Neural progenitor cell (in vitro differentiated cells): ENCODE measurements around the gene VPS35L. TPM values are rescaled to one million over a fixed set of nuclear protein-coding genes. Genes with fewer than 3 reads are reported as not detected.

Experiments
- DNase-seq: peaks from one replicate; pipeline ENCODE4 v3.0.0-alpha.2; 2016; ENCODE audit warnings: low spot score
- H2AFZ ChIP-seq: fragments of 200-600 bp; sonication (generic); replicated peaks from 2 replicates; pipeline ENCODE4 v1.6.1; 2016; ENCODE audit warnings: antibody characterized with exemption
- H3F3A ChIP-seq: fragments of 200-600 bp; sonication (generic); 2 replicates; pipeline ENCODE4 v1.6.1; 2016; ENCODE audit warnings: antibody characterized with exemption, low read depth
- H3K27ac ChIP-seq: fragments of 200-600 bp; sonication (generic); 2 replicates; pipeline ENCODE4 v1.5.1; 2016; ENCODE audit warnings: mild to moderate bottlenecking
- H3K27me3 ChIP-seq: fragments of 200-600 bp; sonication (generic); 2 replicates; pipeline ENCODE4 v1.6.1; 2016; ENCODE audit warnings: mild to moderate bottlenecking, moderate library complexity
- H3K36me3 ChIP-seq: fragments of 200-600 bp; sonication (generic); 2 replicates; pipeline ENCODE4 v1.5.1; 2016
- H3K4me1 ChIP-seq: fragments of 200-600 bp; sonication (generic); 2 replicates; pipeline ENCODE4 v1.6.1; 2016; ENCODE audit warnings: mixed run types
- H3K4me2 ChIP-seq: fragments of 200-600 bp; sonication (generic); 2 replicates; pipeline ENCODE4 v1.6.1; 2016
- H3K4me3 ChIP-seq: fragments of 200-600 bp; sonication (generic); 2 replicates; pipeline ENCODE4 v1.5.1; 2016
- H3K79me2 ChIP-seq: fragments of 200-600 bp; sonication (generic); 2 replicates; pipeline ENCODE4 v1.6.1; 2016; ENCODE audit warnings: low read depth
- H3K9ac ChIP-seq: fragments of 200-600 bp; sonication (generic); 2 replicates; pipeline ENCODE4 v1.6.1; 2016
- H3K9me3 ChIP-seq: fragments of 200-600 bp; sonication (generic); 2 replicates; pipeline ENCODE4 v1.5.1; 2016; ENCODE audit warnings: low read depth
- H4K20me1 ChIP-seq: fragments of 200-600 bp; sonication (generic); 2 replicates; pipeline ENCODE4 v1.6.1; 2016; ENCODE audit warnings: low read depth
- H3K27ac Mint-ChIP-seq: 3 replicates; pipeline ENCODE4 v1.8.0; 2021; ENCODE audit warnings: mixed read lengths
- H3K27me3 Mint-ChIP-seq: 2 replicates; pipeline ENCODE4 v1.8.0; 2022; ENCODE audit warnings: low read depth, mild to moderate bottlenecking, inconsistent platforms, moderate library complexity, mixed read lengths; ENCODE audit not compliant: insufficient read depth
- H3K36me3 Mint-ChIP-seq: 3 replicates; pipeline ENCODE4 v1.8.0; 2021; ENCODE audit warnings: mixed read lengths
- H3K4me1 Mint-ChIP-seq: 3 replicates; pipeline ENCODE4 v1.8.0; 2021; ENCODE audit warnings: mixed read lengths
- H3K4me3 Mint-ChIP-seq: 3 replicates; pipeline ENCODE4 v1.8.0; 2021; ENCODE audit warnings: mild to moderate bottlenecking, moderate library complexity, mixed read lengths
- H3K9me3 Mint-ChIP-seq: 3 replicates; pipeline ENCODE4 v1.8.0; 2020; ENCODE audit warnings: mixed read lengths
- EZH2 ChIP-seq: fragments of 200-600 bp; sonication (generic); IDR thresholded peaks from 2 replicates; pipeline ENCODE4 v1.6.1; 2017; ENCODE audit warnings: antibody characterized with exemption, mild to moderate bottlenecking, moderate library complexity
- EZH2phosphoT487 ChIP-seq: fragments of 200-600 bp; sonication (generic); IDR thresholded peaks from 2 replicates; pipeline ENCODE4 v1.6.1; 2017; ENCODE audit warnings: antibody characterized with exemption
- total RNA-seq: library from RNA; depleted of rRNA; stranded (reverse); fragments of >200 nt; gene quantifications from 2 replicates; pipeline ENCODE4 v1.2.3, GENCODE V29; 2015; ENCODE audit warnings: low replicate concordance
- TF ChIP-seq, protein P1 (sequence below): fragments of 200-600 bp; sonication (generic); IDR thresholded peaks from 2 replicates; pipeline ENCODE4 v1.5.1; 2017; ENCODE audit warnings: antibody characterized with exemption, mild to moderate bottlenecking

VPS35L gene
- total RNA-seq, 1 donor from 2014 or later: 57.1 TPM

DNA sequence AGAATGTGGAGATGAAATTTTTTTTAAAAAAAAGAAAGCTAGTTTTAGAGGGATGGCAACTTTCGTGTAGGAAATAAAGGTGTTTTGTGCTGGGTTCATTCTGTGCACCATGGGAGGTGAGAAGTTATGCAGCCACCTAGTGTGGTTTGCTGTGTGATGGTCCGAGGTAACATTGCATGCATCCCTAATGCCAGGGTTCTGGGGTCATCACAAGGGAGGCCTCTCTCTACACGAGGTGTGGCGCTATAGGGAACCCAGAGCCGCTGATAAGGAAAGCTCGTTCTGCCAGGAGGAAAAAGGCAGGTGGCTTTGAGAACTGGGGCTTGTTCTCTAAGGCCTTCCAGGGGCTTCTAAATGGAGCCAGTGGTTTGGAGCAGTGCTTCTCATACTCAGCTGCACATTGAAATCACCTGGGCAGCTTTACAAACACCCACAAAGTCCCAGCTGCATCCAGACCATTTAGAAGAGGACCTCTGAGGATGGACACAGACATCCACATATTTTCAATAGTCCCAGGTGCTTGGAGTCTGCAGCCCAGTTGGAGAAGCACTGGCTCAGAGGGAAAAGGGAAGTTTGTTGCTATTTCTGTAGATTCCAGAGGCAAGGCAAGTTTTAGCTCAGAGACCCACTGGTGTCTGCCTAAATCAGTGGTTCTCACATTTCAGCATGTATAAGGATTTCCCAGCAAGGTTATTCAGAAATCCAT, 43.5 kb downstream of the VPS35L start:
- no peak for TF ChIP-seq EZH2
- TF ChIP-seq, protein P1, sequence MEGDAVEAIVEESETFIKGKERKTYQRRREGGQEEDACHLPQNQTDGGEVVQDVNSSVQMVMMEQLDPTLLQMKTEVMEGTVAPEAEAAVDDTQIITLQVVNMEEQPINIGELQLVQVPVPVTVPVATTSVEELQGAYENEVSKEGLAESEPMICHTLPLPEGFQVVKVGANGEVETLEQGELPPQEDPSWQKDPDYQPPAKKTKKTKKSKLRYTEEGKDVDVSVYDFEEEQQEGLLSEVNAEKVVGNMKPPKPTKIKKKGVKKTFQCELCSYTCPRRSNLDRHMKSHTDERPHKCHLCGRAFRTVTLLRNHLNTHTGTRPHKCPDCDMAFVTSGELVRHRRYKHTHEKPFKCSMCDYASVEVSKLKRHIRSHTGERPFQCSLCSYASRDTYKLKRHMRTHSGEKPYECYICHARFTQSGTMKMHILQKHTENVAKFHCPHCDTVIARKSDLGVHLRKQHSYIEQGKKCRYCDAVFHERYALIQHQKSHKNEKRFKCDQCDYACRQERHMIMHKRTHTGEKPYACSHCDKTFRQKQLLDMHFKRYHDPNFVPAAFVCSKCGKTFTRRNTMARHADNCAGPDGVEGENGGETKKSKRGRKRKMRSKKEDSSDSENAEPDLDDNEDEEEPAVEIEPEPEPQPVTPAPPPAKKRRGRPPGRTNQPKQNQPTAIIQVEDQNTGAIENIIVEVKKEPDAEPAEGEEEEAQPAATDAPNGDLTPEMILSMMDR: no peak
- no peak for TF ChIP-seq EZH2phosphoT487
- Mint-ChIP-seq H3K4me3 (no peak overlapping the region), H3K27me3 (peaks cover 6% of the 10 kb centered on the region), H3K27ac (peak overlapping the region; percentile 34), H3K9me3 (no peaks in the 10 kb centered on the region), H3K4me1 (peaks cover 16% of the 10 kb centered on the region), H3K36me3 (peaks cover 11% of the 10 kb centered on the region)
- Histone ChIP-seq H3K79me2 (no peaks in the 10 kb centered on the region), H3F3A (no peaks in the 10 kb centered on the region), H3K27ac (no peak overlapping the region), H3K4me3 (no peak overlapping the region), H2AFZ (no peak overlapping the region), H3K9ac (no peak overlapping the region), H4K20me1 (no peaks in the 10 kb centered on the region), H3K27me3 (no peaks in the 10 kb centered on the region), H3K36me3 (no peaks in the 10 kb centered on the region), H3K4me1 (no peaks in the 10 kb centered on the region), H3K4me2 (no peak overlapping the region), H3K9me3 (no peaks in the 10 kb centered on the region)
- no peak for DNase-seq

GRCh38 chr16:19599968-19600716, 44.6 kb downstream of the VPS35L start:
- H3F3A ChIP-seq: no peaks in the 10 kb centered on the region
- no peak overlapping the region for H3K4me3 Mint-ChIP-seq
- no peak overlapping the region for H2AFZ ChIP-seq
- no peak for TF ChIP-seq EZH2phosphoT487
- TF ChIP-seq, protein P1: no peak
- no peak for TF ChIP-seq EZH2
- no peaks in the 10 kb centered on the region for H3K9me3 Mint-ChIP-seq
- H3K9ac ChIP-seq: no peak overlapping the region
- peaks cover 9% of the 10 kb centered on the region for H3K36me3 Mint-ChIP-seq
- H3K27ac Mint-ChIP-seq: peak overlapping the region; percentile 29
- H4K20me1 ChIP-seq: no peaks in the 10 kb centered on the region
- no peaks in the 10 kb centered on the region for H3K9me3 ChIP-seq
- H3K27me3 Mint-ChIP-seq: peaks cover 6% of the 10 kb centered on the region
- H3K27ac ChIP-seq: no peak overlapping the region
- no peaks in the 10 kb centered on the region for H3K79me2 ChIP-seq
- peaks cover 16% of the 10 kb centered on the region for H3K4me1 Mint-ChIP-seq
- no peaks in the 10 kb centered on the region for H3K4me1 ChIP-seq
- no peaks in the 10 kb centered on the region for H3K27me3 ChIP-seq
- H3K4me3 ChIP-seq: no peak overlapping the region
- no peak for DNase-seq
- H3K36me3 ChIP-seq: no peaks in the 10 kb centered on the region
- H3K4me2 ChIP-seq: no peak overlapping the region

DNA sequence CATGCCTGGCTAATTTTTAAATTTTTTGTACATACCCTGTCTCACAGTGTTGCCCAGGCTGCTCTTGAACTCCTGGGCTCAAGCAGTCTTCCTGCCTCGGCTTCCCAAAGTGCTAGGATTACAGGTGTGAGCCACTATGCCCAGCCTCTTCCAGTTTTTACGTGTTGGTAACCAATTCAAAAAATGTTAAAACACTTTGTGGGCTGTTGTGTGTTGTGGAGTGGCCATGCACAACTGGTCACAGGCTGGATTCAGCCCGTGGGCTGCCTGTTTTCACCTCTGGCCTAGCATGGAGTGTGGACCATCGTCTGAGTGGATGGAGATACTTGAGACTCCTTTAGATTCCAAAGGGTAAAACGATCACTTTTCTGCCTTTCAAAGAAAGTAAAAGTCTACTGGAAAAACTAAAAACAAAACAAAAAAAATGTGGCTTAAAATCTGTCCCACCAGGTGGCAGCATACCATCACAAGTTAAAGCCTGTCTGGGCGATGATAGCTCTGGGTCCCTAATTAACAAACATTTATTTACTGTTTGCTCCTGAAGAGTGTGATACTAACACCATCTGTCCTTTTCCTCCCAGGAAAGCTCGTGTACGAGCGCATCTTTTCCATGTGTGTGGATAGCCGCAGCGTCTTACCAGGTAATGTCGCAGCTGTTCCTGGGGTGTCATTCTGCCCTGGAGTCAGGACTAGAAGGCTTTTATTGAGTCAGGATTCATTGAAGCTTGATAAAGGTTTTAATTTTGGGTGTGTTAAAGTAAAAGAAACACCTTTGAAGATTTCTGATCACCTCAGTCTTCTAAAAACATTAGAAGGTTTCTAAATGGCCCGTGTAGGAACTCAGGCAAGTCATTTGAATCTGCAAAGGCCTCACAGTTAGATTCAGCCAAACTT, 45.8 kb downstream of the VPS35L start:
- Mint-ChIP-seq H3K4me1 (peaks cover 16% of the 10 kb centered on the region), H3K36me3 (peaks cover 17% of the 10 kb centered on the region), H3K9me3 (no peaks in the 10 kb centered on the region), H3K27ac (peak overlapping the region; percentile 74), H3K27me3 (peaks cover 6% of the 10 kb centered on the region), H3K4me3 (no peak overlapping the region)
- no peaks in the 10 kb centered on the region for H3K36me3 ChIP-seq
- H3K4me2 ChIP-seq: no peak overlapping the region
- H3K9ac ChIP-seq: no peak overlapping the region
- no peaks in the 10 kb centered on the region for H3F3A ChIP-seq
- H4K20me1 ChIP-seq: no peaks in the 10 kb centered on the region
- no peaks in the 10 kb centered on the region for H3K79me2 ChIP-seq
- no peaks in the 10 kb centered on the region for H3K9me3 ChIP-seq
- H2AFZ ChIP-seq: no peak overlapping the region
- no peak overlapping the region for H3K4me3 ChIP-seq
- H3K27me3 ChIP-seq: no peaks in the 10 kb centered on the region
- no peaks in the 10 kb centered on the region for H3K4me1 ChIP-seq
- peak; percentile 64 for DNase-seq
- H3K27ac ChIP-seq: no peak overlapping the region
- TF ChIP-seq EZH2phosphoT487: no peak
- TF ChIP-seq, protein P1: peak; percentile 83
